ENCODE data around the gene KDM4D. TPM values are rescaled to one million over a fixed set of nuclear protein-coding genes. Genes with fewer than 3 reads are reported as not detected.

KDM4D gene
- total and polyA plus RNA-seq, 9 of the 15 experiments (the other 6 are each of a cell fraction or from before 2014, with no cell fraction given): 0.34 to 1.1 (median 0.50) TPM

- TF ChIP-seq ZBTB26 (CRISPR knock-in tag; IDR thresholded peaks at IDR 0.05) (no peak), ZFP91 (CRISPR knock-in tag; IDR thresholded peaks at IDR 0.05) (no peak), GATAD2B (IDR thresholded peaks at IDR 0.05; ENCODE audit: borderline replicate concordance) (no peak), MCM7 (IDR thresholded peaks at IDR 0.05) (no peak), SMARCE1 (IDR thresholded peaks at IDR 0.05) (no peak; the same call in 1 of the 2 replicates), POLR2A (conservative IDR thresholded peaks at IDR 0.05) (peak; percentile 95), MEF2A (IDR thresholded peaks at IDR 0.05; ENCODE audit: control insufficient read depth, low read depth, low read length) (no peak), ZNF764 (CRISPR knock-in tag; IDR thresholded peaks at IDR 0.05; ENCODE audit: low read depth) (no peak), CREBBP (IDR thresholded peaks at IDR 0.05; ENCODE audit: low read depth, low read length) (no peak), FOXA3 (CRISPR knock-in tag; conservative IDR thresholded peaks at IDR 0.05 in 1 of 2, IDR thresholded peaks at IDR 0.05 in 1 of 2) (no peak), ZNF24 (IDR thresholded peaks at IDR 0.05) (no peak), THRAP3 (IDR thresholded peaks at IDR 0.05; ENCODE audit: borderline replicate concordance) (no peak), TAL1 (IDR thresholded peaks at IDR 0.05) (no peak), TBL1XR1 (IDR thresholded peaks at IDR 0.05; ENCODE audit: low read length in 2 of 2) (0 out of 4 replicates have a peak, but pooled peaks of 1 of the 2 experiments have one; percentile 24), HOXB6 (CRISPR knock-in tag; IDR thresholded peaks at IDR 0.05; ENCODE audit: borderline replicate concordance) (no peak), VEZF1 (CRISPR knock-in tag; IDR thresholded peaks at IDR 0.05) (peak; percentile 77), ZNF668 (CRISPR knock-in tag; IDR thresholded peaks at IDR 0.05) (no peak), POLR3A (IDR thresholded peaks at IDR 0.05; ENCODE audit: borderline replicate concordance, extremely low read depth, insufficient read depth, insufficient read length) (no peak), SAFB (IDR thresholded peaks at IDR 0.05; ENCODE audit: borderline replicate concordance, low read depth, low read length) (no peak), SOX6 (IDR thresholded peaks at IDR 0.05) (no peak; the same call in 1 of the 2 replicates), CTCFL (IDR thresholded peaks at IDR 0.05; ENCODE audit: borderline replicate concordance, insufficient read depth, low read depth, low read length, poor library complexity, severe bottlenecking) (no peak)
Observed at GRCh38 chr11:94973099-94973968, at the start of gene KDM4D, which contains the start of gene CWC15 (continued).

Measured in K562 (cell line).